Measurements from ENCODE around the gene TP63.

GRCh38 chr3:189714991-189715961 lies 84.1 kb downstream of the TP63 start:
- TF ChIP-seq CTCF (conservative IDR thresholded peaks at IDR 0.05; ENCODE audit: low read depth in 2 of 2) (no peak), EZH2phosphoT487 (IDR thresholded peaks at IDR 0.05; ENCODE audit: unreplicated experiment) (no peak), ZNF331 (CRISPR knock-in tag; IDR thresholded peaks at IDR 0.05; ENCODE audit: low read depth) (no peak), POLR2AphosphoS5 (IDR thresholded peaks at IDR 0.05; ENCODE audit: low read depth) (no peak), ZNF114 (CRISPR knock-in tag; IDR thresholded peaks at IDR 0.05) (no peak), REST (IDR thresholded peaks at IDR 0.05; ENCODE audit: unreplicated experiment) (no peak), CREB1 (CRISPR knock-in tag; IDR thresholded peaks at IDR 0.05; ENCODE audit: low read depth) (no peak)

Measured in GM23338 (cell line).